PC-9 (cell line): ENCODE results near the gene TBC1D2B.

Source experiments
- EZH2 ChIP-seq: fragments of 200-600 bp; sonication (generic); IDR thresholded peaks from 2 replicates; pipeline ENCODE4 v1.8.0; 2017; ENCODE audit warnings: antibody characterized with exemption, low read depth
- TF ChIP-seq, protein P1 (sequence below): fragments of 200-600 bp; sonication (generic); conservative IDR thresholded peaks from 2 replicates; pipeline ENCODE4 v1.6.1; 2017; ENCODE audit warnings: mixed run types, antibody characterized with exemption, mild to moderate bottlenecking, moderate library complexity

DNA sequence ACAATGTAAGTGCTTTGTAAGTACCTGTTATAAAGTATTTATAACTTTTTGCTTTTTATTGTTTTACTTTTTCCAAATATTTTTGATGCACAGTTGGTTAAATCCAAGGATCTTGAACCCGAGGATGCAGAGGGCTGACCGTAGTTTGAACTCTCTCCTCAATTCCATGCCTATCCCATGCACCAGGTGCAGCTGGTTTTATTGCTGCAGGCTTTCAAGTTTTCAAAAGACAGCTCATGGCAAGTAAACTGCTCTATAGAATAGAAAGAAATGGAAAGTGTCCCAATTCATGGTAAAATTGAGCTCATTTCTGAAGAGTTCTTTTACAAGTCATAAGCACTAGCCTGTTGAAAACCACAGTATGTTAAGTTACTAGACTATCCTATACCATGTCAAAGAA is 131.9 kb downstream of the TBC1D2B start:
- TF ChIP-seq, protein P1, sequence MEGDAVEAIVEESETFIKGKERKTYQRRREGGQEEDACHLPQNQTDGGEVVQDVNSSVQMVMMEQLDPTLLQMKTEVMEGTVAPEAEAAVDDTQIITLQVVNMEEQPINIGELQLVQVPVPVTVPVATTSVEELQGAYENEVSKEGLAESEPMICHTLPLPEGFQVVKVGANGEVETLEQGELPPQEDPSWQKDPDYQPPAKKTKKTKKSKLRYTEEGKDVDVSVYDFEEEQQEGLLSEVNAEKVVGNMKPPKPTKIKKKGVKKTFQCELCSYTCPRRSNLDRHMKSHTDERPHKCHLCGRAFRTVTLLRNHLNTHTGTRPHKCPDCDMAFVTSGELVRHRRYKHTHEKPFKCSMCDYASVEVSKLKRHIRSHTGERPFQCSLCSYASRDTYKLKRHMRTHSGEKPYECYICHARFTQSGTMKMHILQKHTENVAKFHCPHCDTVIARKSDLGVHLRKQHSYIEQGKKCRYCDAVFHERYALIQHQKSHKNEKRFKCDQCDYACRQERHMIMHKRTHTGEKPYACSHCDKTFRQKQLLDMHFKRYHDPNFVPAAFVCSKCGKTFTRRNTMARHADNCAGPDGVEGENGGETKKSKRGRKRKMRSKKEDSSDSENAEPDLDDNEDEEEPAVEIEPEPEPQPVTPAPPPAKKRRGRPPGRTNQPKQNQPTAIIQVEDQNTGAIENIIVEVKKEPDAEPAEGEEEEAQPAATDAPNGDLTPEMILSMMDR = no peak
- TF ChIP-seq EZH2 = no peak
